Measurements from ENCODE around the gene FAM53A. TPM values are rescaled to one million over a fixed set of nuclear protein-coding genes. Genes with fewer than 3 reads are reported as not detected.

The FAM53A gene
- total and polyA plus RNA-seq, 2 donors (not counting 1 experiment from before 2014, with no cell fraction given): 0.65 to 0.99 TPM

- no peak overlapping the region for H2AFZ ChIP-seq (ENCODE audit: low read length)
- no peak overlapping the region for H3K4me3 ChIP-seq (replicated peaks in 1 of 4; ENCODE audit: control extremely low read depth in 1 of 4, insufficient read depth in 1 of 4, low read depth in 3 of 4, low read length in 4 of 4)
- no peak for DNase-seq (ENCODE audit: low read depth in 2 of 2)
- no peaks in the 10 kb centered on the region for H3K36me3 ChIP-seq (ENCODE audit: control insufficient read depth, insufficient read depth, low read length)
- H3K27ac ChIP-seq (ENCODE audit: insufficient read depth, low read length): no peak overlapping the region
- no peaks in the 10 kb centered on the region for H3K9me3 ChIP-seq (ENCODE audit: control insufficient read depth, insufficient read depth, low read depth, low read length)
- H3K27me3 ChIP-seq (ENCODE audit: control insufficient read depth, insufficient read depth, low read length): peaks cover 2% of the 10 kb centered on the region
- H4K20me1 ChIP-seq (ENCODE audit: control insufficient read depth, extremely low read depth, insufficient read depth, low read length): no peaks in the 10 kb centered on the region
- no peak overlapping the region for H3K4me2 ChIP-seq (ENCODE audit: extremely low read depth, insufficient read depth, low read length)
- TF ChIP-seq EZH2 (IDR thresholded peaks at IDR 0.05; ENCODE audit: low read length, missing control alignments) (no peak), CTCF (conservative IDR thresholded peaks at IDR 0.05 in 1 of 2, IDR thresholded peaks at IDR 0.05 in 1 of 2; ENCODE audit: low read depth in 1 of 2, low read length in 2 of 2) (no peak)
- H3K79me2 ChIP-seq (ENCODE audit: control insufficient read depth, insufficient read depth, low read length): no peaks in the 10 kb centered on the region
- H3K9ac ChIP-seq (ENCODE audit: insufficient read depth, low read length): no peak overlapping the region
- H3K4me1 ChIP-seq (ENCODE audit: control insufficient read depth, extremely low read depth, insufficient read depth, low read length): no peaks in the 10 kb centered on the region
Measured at GRCh38 chr4:1604706-1605205, 79.4 kb downstream of the FAM53A start.

GRCh38 chr4:1604181-1604705 is 79.9 kb downstream of the FAM53A start:
- peaks cover 2% of the 10 kb centered on the region for H3K27me3 ChIP-seq (ENCODE audit: control insufficient read depth, insufficient read depth, low read length)
- TF ChIP-seq CTCF (conservative IDR thresholded peaks at IDR 0.05 in 1 of 2, IDR thresholded peaks at IDR 0.05 in 1 of 2; ENCODE audit: low read depth in 1 of 2, low read length in 2 of 2) (no peak), EZH2 (IDR thresholded peaks at IDR 0.05; ENCODE audit: low read length, missing control alignments) (no peak)
- no peaks in the 10 kb centered on the region for H3K36me3 ChIP-seq (ENCODE audit: control insufficient read depth, insufficient read depth, low read length)
- H3K9me3 ChIP-seq (ENCODE audit: control insufficient read depth, insufficient read depth, low read depth, low read length): no peaks in the 10 kb centered on the region
- no peak overlapping the region for H3K4me2 ChIP-seq (ENCODE audit: extremely low read depth, insufficient read depth, low read length)
- H3K9ac ChIP-seq (ENCODE audit: insufficient read depth, low read length): no peak overlapping the region
- no peaks in the 10 kb centered on the region for H4K20me1 ChIP-seq (ENCODE audit: control insufficient read depth, extremely low read depth, insufficient read depth, low read length)
- no peak overlapping the region for H3K4me3 ChIP-seq (replicated peaks in 1 of 4; ENCODE audit: control extremely low read depth in 1 of 4, insufficient read depth in 1 of 4, low read depth in 3 of 4, low read length in 4 of 4)
- no peak overlapping the region for H3K27ac ChIP-seq (ENCODE audit: insufficient read depth, low read length)
- peak in 1 of 2 donors; percentile 35 for DNase-seq (ENCODE audit: low read depth in 2 of 2)
- H3K79me2 ChIP-seq (ENCODE audit: control insufficient read depth, insufficient read depth, low read length): no peaks in the 10 kb centered on the region
- H2AFZ ChIP-seq (ENCODE audit: low read length): no peak overlapping the region
- H3K4me1 ChIP-seq (ENCODE audit: control insufficient read depth, extremely low read depth, insufficient read depth, low read length): no peaks in the 10 kb centered on the region

DNA sequence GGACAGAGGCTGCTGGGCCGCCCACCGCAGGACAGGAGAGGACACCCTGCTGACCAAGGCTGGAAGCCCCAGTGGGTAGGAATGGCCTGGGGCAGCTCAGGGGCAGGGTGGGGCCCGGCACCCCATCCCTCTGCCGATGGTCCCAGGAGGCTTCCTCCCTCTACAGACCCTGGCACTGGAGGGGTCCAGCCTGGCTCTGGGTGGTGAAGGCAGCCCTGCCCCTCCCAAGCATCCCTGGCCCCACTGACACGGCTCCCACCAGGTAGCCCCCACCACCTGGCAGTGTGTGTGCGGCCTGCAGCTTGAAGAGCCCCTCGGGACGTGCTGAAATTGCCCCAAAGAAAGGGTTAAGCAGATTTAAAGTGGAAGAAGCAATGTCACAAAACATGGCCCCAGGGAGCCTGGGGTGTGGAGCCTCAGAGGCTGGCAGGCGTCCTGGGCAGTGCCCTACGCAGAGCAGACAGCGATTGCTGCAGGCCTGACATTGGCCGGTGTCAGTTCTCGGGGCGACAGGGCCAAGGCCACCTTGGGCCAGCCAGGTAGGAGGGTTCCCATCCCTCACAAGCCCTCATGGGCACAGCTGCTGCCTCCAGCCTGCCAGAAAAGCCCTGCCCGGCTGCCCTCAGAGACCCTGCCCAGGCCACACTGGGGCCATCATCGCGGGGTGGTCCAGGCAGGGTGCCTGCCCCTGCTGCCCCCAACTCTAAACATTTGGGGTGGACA is 80.5 kb downstream of the FAM53A start:
- Histone ChIP-seq H3K4me1 (ENCODE audit: control insufficient read depth, extremely low read depth, insufficient read depth, low read length) (no peaks in the 10 kb centered on the region), H3K4me2 (ENCODE audit: extremely low read depth, insufficient read depth, low read length) (no peak overlapping the region), H3K36me3 (ENCODE audit: control insufficient read depth, insufficient read depth, low read length) (no peaks in the 10 kb centered on the region), H3K79me2 (ENCODE audit: control insufficient read depth, insufficient read depth, low read length) (no peaks in the 10 kb centered on the region), H2AFZ (ENCODE audit: low read length) (no peak overlapping the region), H3K9me3 (ENCODE audit: control insufficient read depth, insufficient read depth, low read depth, low read length) (no peaks in the 10 kb centered on the region), H3K27me3 (ENCODE audit: control insufficient read depth, insufficient read depth, low read length) (peaks cover 2% of the 10 kb centered on the region), H3K27ac (ENCODE audit: insufficient read depth, low read length) (no peak overlapping the region), H3K9ac (ENCODE audit: insufficient read depth, low read length) (no peak overlapping the region), H4K20me1 (ENCODE audit: control insufficient read depth, extremely low read depth, insufficient read depth, low read length) (no peaks in the 10 kb centered on the region), H3K4me3 (replicated peaks in 1 of 4; ENCODE audit: control extremely low read depth in 1 of 4, insufficient read depth in 1 of 4, low read depth in 3 of 4, low read length in 4 of 4) (no peak overlapping the region)
- TF ChIP-seq EZH2 (IDR thresholded peaks at IDR 0.05; ENCODE audit: low read length, missing control alignments) (no peak), CTCF (conservative IDR thresholded peaks at IDR 0.05 in 1 of 2, IDR thresholded peaks at IDR 0.05 in 1 of 2; ENCODE audit: low read depth in 1 of 2, low read length in 2 of 2) (no peak)
- no peak for DNase-seq (ENCODE audit: low read depth in 2 of 2)

All from fibroblast of lung (primary cell).